ENCODE measurements around the gene SERPINA7. TPM values are rescaled to one million over a fixed set of nuclear protein-coding genes. Genes with fewer than 3 reads are reported as not detected.
"Not testable (repeated sequence)": the region's sequence is repeated elsewhere in the genome, so short reads cannot be mapped to it uniquely, and the experiment has no call there.

SERPINA7 gene
- total RNA-seq, 1 donor from 2014 or later: not detected

DNA sequence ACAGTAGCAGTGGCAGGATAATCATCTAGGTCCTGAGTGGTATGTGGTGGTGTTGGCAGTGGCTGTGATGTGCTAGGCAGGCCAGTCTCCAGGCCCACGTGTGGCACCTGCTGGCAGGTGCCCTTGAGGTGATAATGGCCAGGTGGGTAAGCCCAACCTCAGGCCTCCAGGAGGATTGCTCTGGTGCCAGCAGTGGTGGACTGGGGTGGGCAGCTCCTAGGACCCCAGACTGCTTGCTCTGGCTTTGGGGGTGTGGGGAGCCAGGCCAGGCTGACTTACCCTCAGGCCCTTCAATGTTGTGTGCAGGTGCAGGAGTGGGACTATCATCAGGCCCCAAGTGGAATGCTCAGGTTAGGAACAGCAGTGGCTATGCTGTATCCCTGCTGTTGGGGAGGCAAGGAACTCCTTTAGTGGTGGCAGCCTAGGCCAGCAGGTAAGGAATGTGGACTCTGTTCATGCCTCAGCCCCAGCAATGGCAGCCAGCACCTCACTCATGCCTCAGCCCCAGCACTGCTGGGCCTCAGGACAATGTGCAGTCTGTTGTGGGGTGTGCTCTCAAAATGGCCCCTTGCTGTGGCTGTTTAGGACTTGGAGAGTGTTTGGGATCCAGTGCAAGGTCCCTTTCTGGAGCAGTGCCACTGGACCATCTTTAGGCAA lies 24.3 kb downstream of the SERPINA7 start:
- no peak for FAIRE-seq
- no peak overlapping the region for H3K4me3 ChIP-seq (ENCODE audit: low read depth, low read length)

DNA sequence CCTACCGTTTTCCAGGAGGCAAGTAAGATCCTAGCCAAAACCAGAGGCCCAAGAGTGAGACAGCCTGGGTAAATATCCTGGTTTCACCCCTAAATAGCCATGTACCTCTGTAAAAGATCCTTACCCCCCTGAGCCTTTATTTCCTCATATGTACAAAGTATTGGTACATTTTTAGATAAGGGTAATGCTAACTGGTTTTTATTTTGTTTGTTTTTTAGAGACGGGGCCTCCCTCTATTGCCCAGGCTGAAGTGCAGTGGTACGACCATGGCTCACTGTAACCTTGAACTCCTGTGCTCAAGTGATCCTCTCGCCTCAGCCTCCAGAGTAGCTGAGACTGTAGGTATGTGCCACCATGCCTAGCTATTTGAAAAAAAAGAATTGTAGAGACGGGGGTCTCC lies 29.4 kb downstream of the SERPINA7 start:
- TF ChIP-seq, protein P1, sequence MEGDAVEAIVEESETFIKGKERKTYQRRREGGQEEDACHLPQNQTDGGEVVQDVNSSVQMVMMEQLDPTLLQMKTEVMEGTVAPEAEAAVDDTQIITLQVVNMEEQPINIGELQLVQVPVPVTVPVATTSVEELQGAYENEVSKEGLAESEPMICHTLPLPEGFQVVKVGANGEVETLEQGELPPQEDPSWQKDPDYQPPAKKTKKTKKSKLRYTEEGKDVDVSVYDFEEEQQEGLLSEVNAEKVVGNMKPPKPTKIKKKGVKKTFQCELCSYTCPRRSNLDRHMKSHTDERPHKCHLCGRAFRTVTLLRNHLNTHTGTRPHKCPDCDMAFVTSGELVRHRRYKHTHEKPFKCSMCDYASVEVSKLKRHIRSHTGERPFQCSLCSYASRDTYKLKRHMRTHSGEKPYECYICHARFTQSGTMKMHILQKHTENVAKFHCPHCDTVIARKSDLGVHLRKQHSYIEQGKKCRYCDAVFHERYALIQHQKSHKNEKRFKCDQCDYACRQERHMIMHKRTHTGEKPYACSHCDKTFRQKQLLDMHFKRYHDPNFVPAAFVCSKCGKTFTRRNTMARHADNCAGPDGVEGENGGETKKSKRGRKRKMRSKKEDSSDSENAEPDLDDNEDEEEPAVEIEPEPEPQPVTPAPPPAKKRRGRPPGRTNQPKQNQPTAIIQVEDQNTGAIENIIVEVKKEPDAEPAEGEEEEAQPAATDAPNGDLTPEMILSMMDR (IDR thresholded peaks at IDR 0.05; ENCODE audit: insufficient read depth, low read length, severe bottlenecking): no peak
- H3K4me3 ChIP-seq (ENCODE audit: low read depth, low read length): no peak overlapping the region
- no peaks in the 10 kb centered on the region for H3K27me3 ChIP-seq (ENCODE audit: control insufficient read depth, insufficient read depth, low read length)
- no peaks in the 10 kb centered on the region for H3K36me3 ChIP-seq (ENCODE audit: control insufficient read depth, insufficient read depth, low read length)
- DNase-seq (ENCODE audit: low read depth): no peak
- FAIRE-seq: no peak

More for the DNA sequence above, 24.3 kb downstream of the SERPINA7 start:
- DNase-seq (ENCODE audit: low read depth): no peak
- TF ChIP-seq, protein P1 (IDR thresholded peaks at IDR 0.05; ENCODE audit: insufficient read depth, low read length, severe bottlenecking): no peak
- no peaks in the 10 kb centered on the region for H3K36me3 ChIP-seq (ENCODE audit: control insufficient read depth, insufficient read depth, low read length)
- H3K27me3 ChIP-seq (ENCODE audit: control insufficient read depth, insufficient read depth, low read length): no peaks in the 10 kb centered on the region

DNA sequence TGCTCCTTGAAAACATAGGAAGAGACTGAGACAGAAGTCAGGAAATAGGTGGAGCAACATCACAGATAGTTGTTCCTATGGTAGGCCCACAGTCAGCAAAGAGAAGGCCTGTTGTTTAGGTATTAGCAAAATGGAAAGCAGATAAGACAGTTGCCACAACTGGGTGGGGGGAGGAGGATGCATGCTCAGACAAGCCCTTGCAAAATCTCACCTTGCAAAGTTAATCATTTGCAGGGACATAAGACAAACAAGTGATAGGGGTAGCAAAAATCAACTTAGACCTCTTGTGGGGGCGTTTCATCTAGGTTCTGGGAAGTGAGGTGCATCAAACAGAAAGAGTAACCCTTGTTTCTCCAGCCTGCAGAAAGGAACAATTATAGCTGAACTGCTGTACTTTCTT lies 30.7 kb downstream of the SERPINA7 start:
- Histone ChIP-seq H3K36me3 (ENCODE audit: control insufficient read depth, insufficient read depth, low read length) (no peaks in the 10 kb centered on the region), H3K4me3 (ENCODE audit: low read depth, low read length) (no peak overlapping the region), H3K27me3 (ENCODE audit: control insufficient read depth, insufficient read depth, low read length) (no peaks in the 10 kb centered on the region)
- TF ChIP-seq, protein P1 (IDR thresholded peaks at IDR 0.05; ENCODE audit: insufficient read depth, low read length, severe bottlenecking): no peak
- DNase-seq (ENCODE audit: low read depth): no peak
- FAIRE-seq: no peak

DNA sequence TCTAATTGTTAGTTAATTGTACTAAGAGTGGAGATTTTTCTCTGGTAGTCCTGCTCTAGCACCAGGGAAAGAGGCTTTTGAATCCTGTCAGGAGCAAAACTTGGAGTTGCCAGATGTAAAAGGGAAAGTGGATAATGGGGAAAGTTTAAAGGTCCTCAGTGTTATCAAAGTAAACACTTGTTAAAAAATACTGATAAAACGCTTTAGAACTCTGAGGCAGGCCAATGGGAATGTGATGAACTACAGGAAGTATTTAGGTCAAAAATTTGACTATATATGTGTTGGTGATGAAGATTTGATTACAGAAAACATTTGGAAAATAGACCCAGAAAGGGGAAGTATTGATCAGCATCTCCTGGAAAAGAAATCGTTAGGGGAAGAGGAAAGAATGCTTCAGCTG lies 32.8 kb downstream of the SERPINA7 start:
- no peak overlapping the region for H3K4me3 ChIP-seq (ENCODE audit: low read depth, low read length)
- no peaks in the 10 kb centered on the region for H3K36me3 ChIP-seq (ENCODE audit: control insufficient read depth, insufficient read depth, low read length)
- TF ChIP-seq, protein P1 (IDR thresholded peaks at IDR 0.05; ENCODE audit: insufficient read depth, low read length, severe bottlenecking): no peak
- H3K27me3 ChIP-seq (ENCODE audit: control insufficient read depth, insufficient read depth, low read length): no peaks in the 10 kb centered on the region
- DNase-seq (ENCODE audit: low read depth) (no peak), FAIRE-seq (no peak)

DNA sequence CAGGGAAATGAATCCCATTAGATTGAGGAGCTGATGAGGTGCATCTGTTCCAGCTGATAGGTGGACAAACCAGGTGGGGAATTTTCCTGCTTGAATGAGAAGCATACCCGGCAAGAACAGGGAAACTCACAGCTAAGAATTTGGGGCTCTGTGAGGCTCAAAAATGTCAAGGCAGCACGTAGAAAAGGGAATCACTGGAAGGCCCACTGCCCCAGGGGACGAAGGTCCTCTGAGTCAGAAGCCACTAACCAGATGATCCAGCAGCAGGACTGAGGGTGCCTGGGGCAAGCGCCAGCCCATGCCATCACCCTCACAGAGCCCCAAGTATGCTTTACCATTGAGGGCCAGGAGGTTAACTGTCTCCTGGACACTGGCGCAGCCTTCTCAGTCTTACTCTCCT lies 37.9 kb downstream of the SERPINA7 start:
- not testable (repeated sequence) for H3K4me3 ChIP-seq (ENCODE audit: low read depth, low read length); DNase-seq (ENCODE audit: low read depth); FAIRE-seq; H3K27me3 ChIP-seq (ENCODE audit: control insufficient read depth, insufficient read depth, low read length); H3K36me3 ChIP-seq (ENCODE audit: control insufficient read depth, insufficient read depth, low read length)

DNA sequence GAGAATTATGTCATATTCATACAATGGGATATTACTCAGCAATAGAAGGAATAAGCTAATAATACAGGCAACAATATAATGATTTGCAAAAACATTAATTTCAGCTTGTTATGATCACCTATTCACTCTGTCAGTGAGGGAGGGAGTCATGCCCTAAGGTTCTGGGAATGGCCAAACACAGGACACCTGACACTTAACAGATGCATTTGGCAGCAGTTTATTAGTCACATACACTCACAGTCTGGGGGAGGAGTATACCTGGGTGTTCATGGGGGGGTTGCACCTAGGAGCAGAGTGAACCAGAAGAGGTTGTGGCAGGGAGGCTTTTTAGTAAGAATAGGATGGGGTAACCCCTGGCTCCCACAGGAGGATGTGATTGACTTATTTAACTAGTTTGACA lies 38.3 kb downstream of the SERPINA7 start:
- Histone ChIP-seq H3K27me3 (ENCODE audit: control insufficient read depth, insufficient read depth, low read length) (no peaks in the 10 kb centered on the region), H3K4me3 (ENCODE audit: low read depth, low read length) (no peak overlapping the region), H3K36me3 (ENCODE audit: control insufficient read depth, insufficient read depth, low read length) (no peaks in the 10 kb centered on the region)
- DNase-seq (ENCODE audit: low read depth) (no peak), FAIRE-seq (no peak)
- TF ChIP-seq, protein P1 (IDR thresholded peaks at IDR 0.05; ENCODE audit: insufficient read depth, low read length, severe bottlenecking): no peak
